Ovary (tissue), 9 donors: ENCODE data around the gene COPZ2. TPM values are rescaled to one million over a fixed set of nuclear protein-coding genes. Genes with fewer than 3 reads are reported as not detected.
A peak's percentile ranks its signal among the peaks of the same experiment; 100 is the strongest.

ENCODE experiments used
- DNase-seq, 5 donors: peaks; one replicate each; pipeline ENCODE4 v3.0.0-alpha.2; 2019 to 2020
- H3K27ac ChIP-seq, 2 donors: fragments of 200-600 bp; one replicate each; pipeline versions ENCODE4 v1.5.1 to v1.8.0; 2019 to 2022
- H3K27me3 ChIP-seq: fragments of 200-600 bp; one replicate; pipeline ENCODE4 v1.8.0; 2022
- H3K36me3 ChIP-seq: fragments of 200-600 bp; sonication (generic); one replicate; pipeline ENCODE4 v1.5.1; 2019
- H3K4me1 ChIP-seq: one replicate; pipeline ENCODE4 v1.8.1; 2013; ENCODE audit warnings: mild to moderate bottlenecking, moderate library complexity; ENCODE audit not compliant: insufficient read depth
- H3K4me3 ChIP-seq: fragments of 200-600 bp; sonication (generic); one replicate; pipeline ENCODE4 v1.5.1; 2017
- H3K9me3 ChIP-seq, 2 donors: fragments of 200-600 bp in 1 of 2; sonication (generic) in 1 of 2; one replicate each; pipeline versions ENCODE4 v1.5.1 to v1.8.1; 2013 to 2019; ENCODE audit warnings: mild to moderate bottlenecking in 1 of 2, moderate library complexity in 1 of 2
- CTCF ChIP-seq, 3 donors: fragments of 450-650 bp in 2 of 3; fragments of 200-600 bp in 1 of 3; IDR thresholded peaks; one replicate each; pipeline versions ENCODE4 v1.5.1 to v1.8.0; 2016 to 2022; ENCODE audit warnings: antibody characterized with exemption in 3 of 3, mild to moderate bottlenecking in 1 of 3
- EP300 ChIP-seq: sonication (generic); formaldehyde crosslinking; IDR thresholded peaks from one replicate; pipeline ENCODE4 v1.6.1; 2017; ENCODE audit warnings: antibody characterized with exemption
- POLR2A ChIP-seq: fragments of 450-650 bp; IDR thresholded peaks from one replicate; pipeline ENCODE4 v1.6.1; 2017; ENCODE audit warnings: antibody characterized with exemption, mild to moderate bottlenecking, moderate library complexity
- WGBS, 3 donors: extraction: QIAGEN DNeasy Blood & Tissue Kit in 1 of 3; methylation state at CpG; one replicate each; pipeline versions ENCODE4 v1.1.5 to v1.1.7; 2013 to 2017; 5-methylcytosine and 5-hydroxymethylcytosine counted together
- intact Hi-C, 4 donors: fragments of 100-400 bp; cut with DNase I; formaldehyde crosslinking; loops; one replicate each; pipeline versions ENCODE4 v1.11.0 to v1.15.1; 2022 to 2023
- polyA plus RNA-seq, 2 donors: library from polyadenylated mRNA; stranded (reverse); fragments of 200-250 nt in 1 of 2; fragments of 350-450 nt in 1 of 2; fragmentation: Illumina TruSeq in 1 of 2; extraction: RNeasy Lipid Tissue Mini Kit (QIAGEN cat#74804) in 1 of 2; gene quantifications; one replicate each; pipeline ENCODE4 v1.2.3, GENCODE V29; 2013 to 2014
- total RNA-seq, 7 donors: library from RNA; depleted of rRNA in 2 of 7; stranded (reverse); fragments of >200 nt in 2 of 7; fragmentation: NEBNext Ultra II Directional in 3 of 7; extraction: Animal tissue kit (Norgen Biotek cat#: 25700) in 3 of 7; gene quantifications; one replicate each; pipeline versions ENCODE4 v1.1.0 to v1.2.4, GENCODE V29; 2016 to 2023
- donor health status: DM: no; HTN: no; CAD: no; lungs with moderate emphysema.
- donor health status: DM: no; HTN: no; CAD: no.
- donor health status: Bipolar disorder and iron deficiency.
- donor health status: DM: yes; HTN: yes; CAD: no.
- donor health status: DM: no; HTN: no; CAD: no.
- donor health status: DM: yes; HTN: yes; CAD: no.

The COPZ2 gene
- total and polyA plus RNA-seq, 9 donors, result 1.7 to 58.1 (median 12.1) TPM

GRCh38 chr17:48058393-48059124 is 21.0 kb upstream of the COPZ2 start:
- TF ChIP-seq EP300, result no peak
- 74 to 80% (median 74%) methylated on average over 9 to 11 of the region's 11 CpGs for WGBS, 3 donors
- no peaks in the 10 kb centered on the region for H3K27me3 ChIP-seq
- H3K36me3 ChIP-seq, result no peaks in the 10 kb centered on the region
- H3K4me3 ChIP-seq, result no peak overlapping the region
- no peak overlapping the region for H3K27ac ChIP-seq
- peak in 1 of 5 donors; percentile 17 for DNase-seq
- H3K9me3 ChIP-seq, result no peaks in the 10 kb centered on the region
- H3K4me1 ChIP-seq, result peaks cover 10% of the 10 kb centered on the region
- intact Hi-C loops, result no loop called here

- WGBS, 3 donors, result 50 to 56% (median 55%) methylated on average over 4 of the region's 4 CpGs
- H3K9me3 ChIP-seq, result no peaks in the 10 kb centered on the region
- H3K27ac ChIP-seq, result no peak overlapping the region
- H3K4me1 ChIP-seq, result peaks cover 15% of the 10 kb centered on the region
- no peak for DNase-seq
- no peaks in the 10 kb centered on the region for H3K36me3 ChIP-seq
- TF ChIP-seq EP300, result no peak
- no peak for TF ChIP-seq POLR2A
- TF ChIP-seq CTCF (IDR thresholded peaks at IDR 0.05), result no peak
- no peak overlapping the region for H3K4me3 ChIP-seq
- H3K27me3 ChIP-seq, result no peaks in the 10 kb centered on the region
- intact Hi-C loops, result no loop called here
Observed at GRCh38 chr17:48057626-48058025, 20.0 kb upstream of the COPZ2 start.

- DNase-seq, result no peak
- no peak for TF ChIP-seq CTCF (IDR thresholded peaks at IDR 0.05)
- TF ChIP-seq EP300, result no peak
- TF ChIP-seq POLR2A, result no peak
Observed at GRCh38 chr17:48056879-48057278, 19.3 kb upstream of the COPZ2 start.

GRCh38 chr17:48056246-48056745 is 18.7 kb upstream of the COPZ2 start:
- 91 to 93% (median 92%) methylated on average over 10 of the region's 10 CpGs for WGBS, 3 donors
- H3K9me3 ChIP-seq, result no peaks in the 10 kb centered on the region
- H3K27ac ChIP-seq, result no peak overlapping the region
- no peak for DNase-seq
- H3K36me3 ChIP-seq, result no peaks in the 10 kb centered on the region
- intact Hi-C loops, result no loop called here
- TF ChIP-seq CTCF (IDR thresholded peaks at IDR 0.05) (no peak), EP300 (no peak), POLR2A (no peak)
- H3K4me3 ChIP-seq, result no peak overlapping the region
- peaks cover 24% of the 10 kb centered on the region for H3K4me1 ChIP-seq
- no peaks in the 10 kb centered on the region for H3K27me3 ChIP-seq

More at GRCh38 chr17:48056879-48057278, 19.3 kb upstream of the COPZ2 start:
- peaks cover 21% of the 10 kb centered on the region for H3K4me1 ChIP-seq
- WGBS, 3 donors, result 58 to 76% (median 73%) methylated on average over 2 of the region's 2 CpGs
- intact Hi-C loops, result no loop called here
- no peak overlapping the region for H3K27ac ChIP-seq
- no peaks in the 10 kb centered on the region for H3K9me3 ChIP-seq
- no peaks in the 10 kb centered on the region for H3K27me3 ChIP-seq
- no peak overlapping the region for H3K4me3 ChIP-seq
- H3K36me3 ChIP-seq, result no peaks in the 10 kb centered on the region
